NCI-H446 (cell line): ENCODE data around the gene SFMBT2.
A peak's percentile ranks its signal among the peaks of the same experiment; 100 is the strongest.

Experiments
- DNase-seq, 2 experiments: peaks; one replicate each; lab custom pipeline; 2025; lab: John Stamatoyannopoulos, UW

Gene SFMBT2

DNA sequence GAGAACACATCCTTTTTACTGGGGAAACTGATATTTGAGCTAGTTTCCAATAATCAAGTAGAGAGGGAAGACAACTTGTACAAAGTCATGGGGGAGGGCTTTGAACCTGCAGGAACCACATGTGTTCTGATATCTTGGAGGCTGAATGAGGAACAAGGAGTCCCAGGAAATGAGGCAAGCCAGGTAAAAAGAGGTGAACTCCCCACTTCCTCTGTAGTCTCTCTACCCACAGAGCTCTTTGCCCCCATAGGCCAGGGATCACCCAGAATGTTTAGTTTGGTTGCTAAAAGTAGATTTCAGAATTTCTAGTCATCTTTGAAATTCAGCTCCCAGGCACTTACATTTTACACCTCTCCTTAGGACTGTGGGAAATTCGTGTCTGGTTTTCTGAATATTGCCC, 276.4 kb downstream of the SFMBT2 start:
- DNase-seq, result no peak

DNA sequence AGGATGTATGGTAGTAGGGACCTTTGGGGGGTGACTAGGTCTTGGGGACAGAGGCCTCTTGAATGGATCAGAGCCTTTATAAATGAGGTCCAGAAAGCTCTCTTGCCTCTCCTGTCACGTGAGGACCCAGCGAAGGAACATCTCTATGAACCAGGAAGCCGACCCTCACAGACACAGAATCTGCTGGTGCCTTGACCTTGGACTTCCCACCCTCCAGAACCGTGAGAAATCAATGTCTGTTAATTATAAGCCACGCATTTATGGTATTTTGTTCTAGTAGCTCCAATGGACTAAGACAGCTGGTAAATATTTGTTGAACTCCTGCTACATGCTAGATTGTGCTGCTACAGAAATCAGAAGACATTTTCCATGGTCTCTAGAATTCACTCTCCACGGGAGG, 276.9 kb downstream of the SFMBT2 start:
- DNase-seq, result no peak

DNA sequence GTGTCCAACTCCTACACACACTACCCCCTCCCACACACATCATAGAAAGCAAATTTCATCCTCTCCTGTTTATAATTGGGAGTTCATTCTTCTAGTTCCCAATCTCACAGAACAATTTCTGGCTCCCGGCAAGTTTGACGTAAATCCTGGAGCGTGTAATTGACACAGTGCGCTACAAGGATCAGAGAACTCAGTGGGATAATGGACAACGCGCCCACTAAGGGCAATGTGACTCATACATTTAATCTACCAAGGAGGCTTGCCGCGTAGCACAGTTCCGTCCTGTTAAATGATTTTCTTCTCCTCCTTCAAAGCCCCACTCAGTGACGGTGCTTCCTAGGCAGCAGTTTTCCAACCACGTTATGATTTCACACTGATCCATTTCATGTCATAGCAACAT, 277.6 kb downstream of the SFMBT2 start:
- DNase-seq, result no peak

DNA sequence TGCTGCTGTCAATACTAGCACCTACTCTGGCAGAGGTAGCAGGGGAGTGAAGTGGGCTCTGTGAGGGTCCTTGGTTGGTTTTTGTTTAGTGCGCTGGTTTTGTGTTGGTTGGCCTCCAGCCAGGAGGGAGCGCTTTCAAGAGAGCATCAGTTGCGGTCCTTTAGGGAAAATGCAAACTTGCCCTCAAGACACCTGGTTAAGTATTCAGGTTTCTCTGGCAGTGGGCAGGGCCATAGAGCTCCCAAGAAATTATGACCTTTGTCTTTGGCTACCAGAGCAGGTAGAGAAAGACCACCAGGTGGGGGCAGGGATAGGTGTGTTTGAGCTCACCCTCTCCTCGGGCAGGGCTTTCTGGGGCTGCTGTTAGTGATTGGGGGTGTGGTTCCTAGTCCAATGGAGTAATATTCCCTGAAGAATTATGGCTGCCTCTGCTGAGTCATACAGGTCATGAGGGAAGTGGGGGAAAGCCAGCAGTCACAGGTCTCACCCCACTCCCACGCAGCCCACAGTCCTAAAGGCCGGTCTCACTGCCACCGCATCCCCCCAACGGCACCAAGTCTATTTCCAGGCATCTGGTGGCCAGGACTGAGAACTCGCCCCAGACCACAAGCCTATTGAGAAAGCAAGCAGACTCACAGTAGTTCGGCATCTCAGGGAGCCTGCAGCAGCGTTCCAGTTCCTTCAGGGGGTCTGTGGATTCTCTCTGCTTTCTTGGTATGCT, 280.5 kb downstream of the SFMBT2 start:
- DNase-seq, result no peak

DNA sequence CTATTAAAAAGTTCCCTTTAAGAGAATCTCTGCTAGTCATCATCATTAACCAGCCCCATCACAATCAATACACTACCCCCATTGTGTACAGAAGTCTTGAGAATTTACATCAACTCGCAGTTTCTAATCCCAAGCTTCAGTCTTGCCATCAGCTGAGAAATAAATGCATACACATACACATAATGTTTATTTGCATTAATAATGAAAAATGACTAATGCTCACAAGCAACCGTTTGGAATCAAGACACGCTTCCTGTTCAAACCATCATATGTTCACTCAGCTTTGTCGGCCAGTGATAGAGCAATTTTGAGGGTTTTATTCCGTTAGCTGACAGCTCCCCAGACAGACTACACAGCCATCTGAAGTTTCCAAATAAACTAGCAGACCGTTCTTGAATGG, 287.1 kb downstream of the SFMBT2 start:
- no peak for DNase-seq

DNA sequence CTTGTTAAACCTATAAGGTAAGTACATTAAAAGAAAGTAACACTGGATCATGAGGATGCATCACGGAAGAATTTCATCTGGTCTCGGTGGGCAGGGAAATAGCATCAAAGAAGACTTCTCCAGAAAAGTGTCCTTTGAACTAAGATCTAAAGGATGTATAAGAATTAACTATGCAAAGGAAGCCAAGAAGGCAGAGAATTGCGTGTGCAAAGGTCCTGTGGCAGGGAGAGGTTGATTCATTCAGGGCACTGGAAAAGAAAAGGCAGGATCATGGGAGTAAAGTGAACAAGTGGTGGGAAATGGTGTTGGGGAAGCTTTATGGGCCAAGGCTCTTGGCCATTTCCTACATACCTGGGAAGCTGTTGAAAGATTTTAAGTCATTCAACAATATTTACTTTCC, 288.3 kb downstream of the SFMBT2 start:
- DNase-seq, result no peak

DNA sequence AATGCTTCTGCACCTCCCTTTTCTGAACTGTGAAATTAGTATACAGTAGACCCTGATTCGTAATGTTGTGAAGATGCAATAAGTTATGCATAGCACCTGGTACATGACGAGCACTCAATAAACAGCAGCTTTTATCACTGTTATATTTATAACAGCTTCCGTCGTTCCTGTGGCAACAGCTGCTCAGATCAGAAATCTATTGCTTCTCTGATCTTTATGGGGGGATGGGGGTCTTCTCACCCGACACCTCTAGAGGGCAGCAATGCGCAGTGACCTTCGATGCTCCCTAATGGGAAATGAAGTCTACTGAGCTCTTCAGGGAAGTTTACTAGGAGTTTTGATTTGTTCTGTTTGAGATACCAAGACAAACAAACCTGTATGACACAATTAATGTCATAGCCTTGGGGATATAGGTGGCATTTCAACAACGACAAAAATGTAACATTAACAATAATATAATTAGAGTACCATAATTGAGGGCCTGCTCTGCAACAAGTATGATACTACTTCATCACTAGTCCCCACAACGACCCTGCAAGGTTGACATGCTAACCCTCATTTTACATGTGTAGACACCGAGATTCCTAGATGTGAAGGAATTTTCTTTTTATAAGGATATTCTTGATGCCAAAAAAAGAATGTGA, 289.6 kb downstream of the SFMBT2 start:
- peak; percentile 27 to 29 for DNase-seq

DNA sequence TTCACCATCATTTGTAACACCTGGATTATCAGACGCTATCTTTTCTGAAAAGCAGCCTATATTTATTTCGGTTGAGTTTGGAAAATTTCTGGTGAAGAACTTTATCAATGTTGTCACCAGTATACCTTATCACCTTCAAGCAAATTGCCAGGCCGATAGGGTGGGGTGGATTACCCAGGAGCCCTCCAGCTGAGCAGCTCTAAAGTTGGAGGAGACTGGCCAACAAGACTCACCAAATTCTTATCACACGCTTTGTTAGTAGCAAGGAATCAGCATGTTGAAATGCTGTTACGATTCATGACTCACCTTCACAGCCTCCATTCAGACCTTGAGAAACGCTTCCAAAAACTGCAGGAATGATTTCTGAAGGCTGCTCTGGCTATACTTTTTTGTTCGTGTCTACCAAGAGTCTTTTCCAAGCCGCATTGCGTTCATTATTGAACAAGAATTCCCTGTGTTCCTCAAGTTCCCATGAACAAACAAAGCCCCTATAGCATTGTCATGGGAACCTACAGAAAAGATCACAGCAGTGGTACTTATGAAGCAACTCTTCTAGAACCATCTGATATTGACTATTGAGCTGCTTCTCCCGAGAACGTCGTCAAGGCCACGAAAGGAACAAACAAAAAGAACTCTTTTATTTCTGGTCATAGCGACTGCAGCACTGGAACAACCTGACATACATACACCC, 291.4 kb downstream of the SFMBT2 start:
- no peak for DNase-seq

DNA sequence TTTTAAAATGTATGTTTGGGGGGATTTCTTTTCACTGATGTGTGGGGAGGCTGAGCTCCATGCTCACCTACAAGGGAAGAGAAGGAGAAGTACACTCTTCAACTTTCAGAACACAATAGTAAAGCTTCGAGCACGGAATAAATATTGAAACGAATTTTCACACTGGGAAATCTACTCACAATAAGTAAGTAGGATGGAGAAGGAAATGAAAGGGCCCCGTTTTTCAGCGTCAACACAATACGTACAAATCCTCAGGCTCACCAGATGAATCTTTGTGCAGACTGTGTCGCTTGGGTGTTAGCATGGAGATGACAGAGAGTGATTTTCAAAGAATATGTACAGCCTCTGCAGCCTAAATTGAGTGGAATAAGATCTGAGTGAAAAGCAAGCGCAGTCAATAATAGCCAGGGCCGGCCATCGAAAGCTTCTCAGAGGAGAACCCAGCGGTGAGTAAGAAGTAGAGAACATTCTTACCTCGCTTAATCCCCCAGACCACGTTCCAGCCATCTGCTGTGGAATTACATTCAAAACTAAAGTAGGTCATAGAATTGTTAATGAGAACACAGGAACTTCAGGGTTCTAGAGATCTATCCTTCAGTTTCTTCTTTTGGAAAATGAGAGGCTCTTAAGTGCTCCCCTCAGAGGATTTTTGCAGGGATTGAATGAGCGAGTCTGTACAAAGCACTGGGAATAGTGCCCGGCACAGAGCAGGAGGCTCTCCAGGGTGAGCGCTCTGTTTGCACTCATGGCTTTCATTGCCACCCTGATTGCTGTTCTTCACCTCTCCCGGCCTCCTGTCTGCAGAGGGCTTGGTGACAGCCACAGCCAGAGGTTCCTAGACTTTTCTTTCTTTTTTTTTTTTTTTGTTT, 292.8 kb downstream of the SFMBT2 start:
- DNase-seq, result no peak

DNA sequence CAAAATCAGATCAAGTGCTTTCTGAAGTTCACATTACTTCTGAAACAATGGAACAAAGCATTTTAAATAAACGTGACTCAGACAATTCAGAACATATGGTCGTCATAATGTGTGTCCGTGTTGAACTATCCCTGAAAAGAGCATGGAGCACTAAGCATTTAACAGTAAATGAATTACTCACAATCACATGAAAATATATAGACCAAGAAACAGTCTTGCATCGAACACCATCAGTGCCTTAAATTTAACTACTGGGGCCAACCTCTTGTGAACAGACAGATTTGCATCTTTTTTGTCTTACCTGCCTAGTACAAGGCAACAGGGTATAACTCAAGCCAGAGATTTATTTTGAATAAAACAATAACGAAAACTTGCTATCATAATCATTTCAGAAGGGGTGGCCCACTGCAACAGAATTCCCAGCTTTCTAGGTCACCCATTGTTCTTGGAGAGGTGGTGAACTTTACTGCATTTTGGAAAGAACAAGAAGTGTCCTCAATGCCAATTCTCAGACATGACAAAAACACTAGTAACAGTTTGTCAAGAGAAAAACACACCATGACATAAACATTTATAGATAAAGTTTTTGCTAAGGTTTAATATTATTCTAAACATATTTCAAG, 293.5 kb downstream of the SFMBT2 start:
- no peak for DNase-seq

DNA sequence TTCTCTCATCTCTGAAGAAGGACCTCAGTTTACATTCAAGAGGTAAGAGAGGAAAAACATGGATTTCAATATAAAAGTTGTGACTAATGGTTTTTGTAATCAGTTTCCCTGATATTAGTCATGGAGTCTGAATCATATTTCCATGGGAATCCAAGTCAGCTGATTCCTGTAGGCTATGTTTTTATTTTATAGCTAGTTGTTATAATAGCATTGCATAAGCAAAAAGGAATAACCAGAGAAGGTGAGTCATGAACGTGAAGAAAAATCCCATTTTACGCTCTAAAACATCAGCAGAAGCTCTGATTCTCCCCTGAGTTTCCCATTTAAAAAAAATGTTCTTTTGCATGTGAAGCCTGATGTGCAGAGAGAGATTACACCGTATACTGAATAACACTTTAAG, 299.3 kb downstream of the SFMBT2 start:
- DNase-seq, result no peak

DNA sequence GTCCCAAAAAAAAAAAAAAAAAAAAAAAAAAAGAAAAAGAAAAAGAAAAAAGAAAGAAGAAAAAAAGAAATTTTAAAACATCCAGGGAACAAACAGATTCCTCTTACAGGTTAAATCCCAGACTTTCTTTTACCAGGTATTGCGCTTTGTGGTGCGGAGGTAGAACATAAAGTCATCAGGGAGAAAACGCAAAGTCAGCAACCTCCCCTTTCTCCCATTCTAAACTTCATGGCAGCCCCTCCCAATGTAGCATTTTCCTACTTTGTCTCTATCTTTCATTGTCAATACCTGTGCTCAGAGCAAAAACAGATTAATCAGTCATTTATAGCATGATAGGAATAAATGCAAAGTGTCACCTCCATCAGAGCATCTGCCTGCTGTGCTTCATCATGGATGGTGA, 299.7 kb downstream of the SFMBT2 start:
- no peak for DNase-seq
